CD4-positive, alpha-beta T cell (primary cell): ENCODE results near the gene SPATA17. TPM values are rescaled to one million over a fixed set of nuclear protein-coding genes. Genes with fewer than 3 reads are reported as not detected.

Experiments used
- ATAC-seq: fragments of 200-7000 bp; cut with Tn5 transposase; one replicate; pipeline ENCODE4 v1.10.0; 2022; ENCODE audit warnings: mild to moderate bottlenecking; ENCODE audit not compliant: poor library complexity
- CTCF ChIA-PET: fragments of 350-600 bp; sonication (Branson Sonifier 250); formaldehyde crosslinking; loops from one replicate; lab custom pipeline; 2021; ENCODE audit warnings: antibody characterized with exemption, inconsistent platforms; lab: Charles Lee
- POLR2A ChIA-PET: fragments of 350-600 bp; sonication (Branson Sonifier 250); formaldehyde crosslinking; loops from one replicate; lab custom pipeline; 2021; ENCODE audit warnings: antibody characterized with exemption, inconsistent platforms; lab: Charles Lee
- DNase-seq, 14 experiments: peaks; one replicate each; pipeline ENCODE4 v3.0.0-alpha.2; 2013 to 2020; ENCODE audit warnings: mixed read lengths in 2 of 14
- H3K27ac ChIP-seq, 2 donors: one replicate each; pipeline versions ENCODE4 v1.5.1 to v1.7.0; 2013; ENCODE audit warnings: low read length in 2 of 2, low read depth in 1 of 2, mild to moderate bottlenecking in 1 of 2
- H3K27me3 ChIP-seq, 2 experiments: 1 replicate in 1 of 2; 2 replicates in 1 of 2; pipeline versions ENCODE4 v1.6.1 to v1.7.0; 2013; ENCODE audit warnings: low read length in 2 of 2, control low read depth in 1 of 2, mild to moderate bottlenecking in 1 of 2, moderate library complexity in 1 of 2; ENCODE audit not compliant: insufficient read depth in 2 of 2, control insufficient read depth in 1 of 2
- H3K36me3 ChIP-seq: one replicate; pipeline ENCODE4 v1.6.1; 2013; ENCODE audit warnings: low read length, control low read depth; ENCODE audit not compliant: insufficient read depth
- H3K4me1 ChIP-seq: one replicate; pipeline ENCODE4 v1.6.1; 2013; ENCODE audit warnings: low read length, control low read depth; ENCODE audit not compliant: insufficient read depth
- H3K4me3 ChIP-seq: one replicate; pipeline ENCODE4 v1.5.1; 2013; ENCODE audit warnings: mild to moderate bottlenecking, low read length, moderate library complexity
- H3K9me3 ChIP-seq, 2 experiments: 1 replicate in 1 of 2; 2 replicates in 1 of 2; pipeline versions ENCODE4 v1.6.1 to v1.7.0; 2013; ENCODE audit warnings: low read length in 2 of 2, mild to moderate bottlenecking in 2 of 2, control low read depth in 1 of 2, moderate library complexity in 1 of 2; ENCODE audit not compliant: control insufficient read depth in 1 of 2, insufficient read depth in 1 of 2
- H3K27ac Mint-ChIP-seq: one replicate; pipeline ENCODE4 v1.8.0; 2020; ENCODE audit warnings: mixed read lengths
- H3K27me3 Mint-ChIP-seq: one replicate; pipeline ENCODE4 v1.8.0; 2021; ENCODE audit warnings: mixed read lengths
- H3K36me3 Mint-ChIP-seq: one replicate; pipeline ENCODE4 v1.8.0; 2021; ENCODE audit warnings: low read depth, mixed read lengths
- H3K4me1 Mint-ChIP-seq: one replicate; pipeline ENCODE4 v1.8.0; 2021; ENCODE audit warnings: low read depth, mixed read lengths
- H3K4me3 Mint-ChIP-seq: one replicate; pipeline ENCODE4 v1.8.0; 2020; ENCODE audit warnings: mild to moderate bottlenecking, mixed read lengths
- H3K9me3 Mint-ChIP-seq: one replicate; pipeline ENCODE4 v1.8.0; 2020; ENCODE audit warnings: mixed read lengths
- intact Hi-C, 2 experiments: fragments of 100-400 bp; cut with DNase I in 1 of 2; cut with micrococcal nuclease in 1 of 2; formaldehyde crosslinking; loops; one replicate each; pipeline versions ENCODE4 v1.15.1 to v1.9.0; 2023 to 2025; cut with DNase I, micrococcal nuclease
- total RNA-seq, 174 experiments: library from RNA in 2 of 174; stranded (reverse) in 2 of 174; gene quantifications; one replicate each; pipeline ENCODE4 v1.2.3 and lab custom pipeline; 2021 to 2026
- TF ChIP-seq, protein P1 (sequence below): fragments of 200-600 bp; IDR thresholded peaks from one replicate; pipeline ENCODE4 v1.8.0; 2022; ENCODE audit warnings: antibody characterized with exemption, mild to moderate bottlenecking

SPATA17 gene
- total RNA-seq, 2 experiments from 2014 or later = not detected

- H3K27me3 ChIP-seq = no peaks in the 10 kb centered on the region
- H3K9me3 ChIP-seq = peaks cover 0 to 7% of the 10 kb centered on the region in 2 experiments
- H3K4me3 Mint-ChIP-seq = no peak overlapping the region
- intact Hi-C loops = no loop called here
- H3K4me1 ChIP-seq = no peaks in the 10 kb centered on the region
- DNase-seq (no peak), ATAC-seq (no peak)
- no peaks in the 10 kb centered on the region for H3K36me3 ChIP-seq
- H3K27ac Mint-ChIP-seq = no peak overlapping the region
- no peaks in the 10 kb centered on the region for H3K36me3 Mint-ChIP-seq
- H3K4me1 Mint-ChIP-seq = no peaks in the 10 kb centered on the region
- CTCF ChIA-PET = no interaction called here
- TF ChIP-seq, protein P1, sequence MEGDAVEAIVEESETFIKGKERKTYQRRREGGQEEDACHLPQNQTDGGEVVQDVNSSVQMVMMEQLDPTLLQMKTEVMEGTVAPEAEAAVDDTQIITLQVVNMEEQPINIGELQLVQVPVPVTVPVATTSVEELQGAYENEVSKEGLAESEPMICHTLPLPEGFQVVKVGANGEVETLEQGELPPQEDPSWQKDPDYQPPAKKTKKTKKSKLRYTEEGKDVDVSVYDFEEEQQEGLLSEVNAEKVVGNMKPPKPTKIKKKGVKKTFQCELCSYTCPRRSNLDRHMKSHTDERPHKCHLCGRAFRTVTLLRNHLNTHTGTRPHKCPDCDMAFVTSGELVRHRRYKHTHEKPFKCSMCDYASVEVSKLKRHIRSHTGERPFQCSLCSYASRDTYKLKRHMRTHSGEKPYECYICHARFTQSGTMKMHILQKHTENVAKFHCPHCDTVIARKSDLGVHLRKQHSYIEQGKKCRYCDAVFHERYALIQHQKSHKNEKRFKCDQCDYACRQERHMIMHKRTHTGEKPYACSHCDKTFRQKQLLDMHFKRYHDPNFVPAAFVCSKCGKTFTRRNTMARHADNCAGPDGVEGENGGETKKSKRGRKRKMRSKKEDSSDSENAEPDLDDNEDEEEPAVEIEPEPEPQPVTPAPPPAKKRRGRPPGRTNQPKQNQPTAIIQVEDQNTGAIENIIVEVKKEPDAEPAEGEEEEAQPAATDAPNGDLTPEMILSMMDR = no peak
- no peaks in the 10 kb centered on the region for H3K27me3 Mint-ChIP-seq
- H3K4me3 ChIP-seq = no peak overlapping the region
- POLR2A ChIA-PET = no interaction called here
- H3K9me3 Mint-ChIP-seq = peaks cover 11% of the 10 kb centered on the region
- H3K27ac ChIP-seq = no peak overlapping the region
These were observed 276.4 kb downstream of the SPATA17 start for GRCh38 chr1:217907504-217907903.

DNA sequence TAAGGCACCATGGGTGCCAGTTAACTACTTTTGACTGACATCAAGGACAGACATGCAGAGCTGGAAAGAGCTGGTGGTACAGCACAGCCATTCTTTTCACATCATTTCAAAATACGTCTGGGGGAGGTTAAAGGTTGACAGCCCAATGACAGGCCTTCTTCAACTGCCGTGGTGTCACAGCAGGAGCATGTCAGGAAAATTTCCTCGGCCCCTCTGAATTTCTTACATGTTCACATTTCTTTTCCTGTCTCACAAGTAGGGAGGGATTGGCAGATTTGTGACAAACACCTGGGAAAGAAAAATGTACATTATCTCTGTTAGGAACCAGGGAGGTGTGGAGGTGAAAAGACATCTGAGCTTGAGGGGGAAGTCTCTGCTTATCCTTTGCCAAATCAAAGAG, 279.1 kb downstream of the SPATA17 start:
- H3K36me3 Mint-ChIP-seq = no peaks in the 10 kb centered on the region
- no peaks in the 10 kb centered on the region for H3K27me3 ChIP-seq
- H3K9me3 Mint-ChIP-seq = peaks cover 10% of the 10 kb centered on the region
- POLR2A ChIA-PET = no interaction called here
- H3K4me1 Mint-ChIP-seq = no peaks in the 10 kb centered on the region
- intact Hi-C loops = no loop called here
- no peak overlapping the region for H3K4me3 ChIP-seq
- ATAC-seq = no peak
- H3K27me3 Mint-ChIP-seq = no peaks in the 10 kb centered on the region
- no peak for DNase-seq
- TF ChIP-seq, protein P1 = no peak
- H3K4me3 Mint-ChIP-seq = no peak overlapping the region
- no peaks in the 10 kb centered on the region for H3K4me1 ChIP-seq
- H3K36me3 ChIP-seq = no peaks in the 10 kb centered on the region
- no peak overlapping the region for H3K27ac Mint-ChIP-seq
- CTCF ChIA-PET = no interaction called here
- no peak overlapping the region for H3K27ac ChIP-seq
- H3K9me3 ChIP-seq = peaks cover 0 to 4% of the 10 kb centered on the region in 2 experiments

GRCh38 chr1:217910791-217911320, 279.7 kb downstream of the SPATA17 start:
- Mint-ChIP-seq H3K4me3 (no peak overlapping the region), H3K36me3 (no peaks in the 10 kb centered on the region), H3K27me3 (no peaks in the 10 kb centered on the region), H3K27ac (no peak overlapping the region), H3K9me3 (peaks cover 9% of the 10 kb centered on the region), H3K4me1 (no peaks in the 10 kb centered on the region)
- Histone ChIP-seq H3K4me1 (no peaks in the 10 kb centered on the region), H3K27me3 (no peaks in the 10 kb centered on the region), H3K9me3 (peaks cover 0 to 4% of the 10 kb centered on the region in 2 experiments), H3K27ac (no peak overlapping the region), H3K36me3 (no peaks in the 10 kb centered on the region), H3K4me3 (no peak overlapping the region)
- DNase-seq (no peak), ATAC-seq (no peak)
- intact Hi-C loops = no loop called here
- ChIA-PET CTCF (no interaction called here), POLR2A (no interaction called here)
- TF ChIP-seq, protein P1 = no peak
